NCI-H1436 treated with DMSO at 0.1 percent for 48 hours (cell line): Measurements from ENCODE around the gene DYNC1I1.

Experiments
- DNase-seq: peaks from one replicate; lab custom pipeline; 2025; lab: John Stamatoyannopoulos, UW

Gene DYNC1I1

GRCh38 chr7:96085953-96086352, 313.6 kb downstream of the DYNC1I1 start:
- DNase-seq = no peak

DNA sequence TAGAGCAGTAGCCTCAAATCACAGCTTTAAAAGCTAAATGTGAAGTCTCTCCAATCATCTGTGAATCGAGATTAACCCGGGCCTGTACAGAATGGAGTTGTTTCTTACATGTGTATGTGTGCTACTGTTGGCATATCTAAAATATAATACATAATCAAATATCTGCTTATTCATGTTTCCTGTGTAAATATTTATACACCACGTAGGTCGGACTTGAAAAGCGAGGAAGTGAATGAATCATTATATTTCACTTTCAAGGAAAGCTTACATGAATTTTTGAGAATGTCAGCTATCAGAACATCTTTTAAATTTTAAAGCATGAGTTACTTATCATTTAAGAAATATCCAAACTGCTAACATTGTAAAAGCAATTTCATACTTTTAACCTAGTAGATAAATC, 316.2 kb downstream of the DYNC1I1 start:
- no peak for DNase-seq

- DNase-seq = no peak
Observed at GRCh38 chr7:96089511-96089910, 317.2 kb downstream of the DYNC1I1 start.

DNA sequence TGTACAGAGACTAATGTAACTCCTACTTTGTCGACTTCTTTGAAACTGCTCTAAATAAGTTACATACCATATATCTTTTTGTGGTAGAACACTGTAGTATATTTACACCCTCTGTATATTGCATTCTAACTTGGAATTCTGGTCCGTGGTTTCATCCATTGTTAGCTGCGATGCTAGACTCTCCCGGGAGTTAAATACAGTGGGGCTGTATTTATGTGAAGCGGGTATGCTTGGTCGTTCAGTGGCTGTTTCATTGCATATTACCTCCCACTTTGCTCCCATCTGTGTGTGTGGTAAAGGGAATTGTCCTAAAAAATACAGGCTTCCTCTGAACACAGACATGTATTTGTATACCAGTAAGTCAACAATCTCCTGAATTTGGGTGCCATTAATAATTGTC, 318.4 kb downstream of the DYNC1I1 start:
- no peak for DNase-seq

DNA sequence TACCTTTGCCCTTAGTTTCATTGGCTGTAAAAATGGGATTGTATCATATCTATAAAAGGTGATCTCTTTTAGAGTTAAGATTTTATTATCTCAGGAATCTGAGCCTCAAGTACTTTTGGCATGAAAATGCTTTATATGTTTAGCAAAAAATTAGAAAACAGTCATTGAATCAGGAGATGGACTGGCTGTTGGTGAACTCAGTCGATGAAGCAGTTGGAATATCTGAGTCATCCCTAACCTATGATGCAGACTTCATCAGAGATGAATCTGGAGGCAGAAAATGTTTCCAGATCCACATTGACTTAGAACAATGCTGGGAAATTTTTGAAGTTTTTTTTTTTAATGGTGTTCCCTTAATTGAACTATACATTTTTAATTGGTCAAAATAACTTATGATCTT, 321.1 kb downstream of the DYNC1I1 start:
- DNase-seq = no peak

GRCh38 chr7:96097835-96098234, 325.5 kb downstream of the DYNC1I1 start:
- DNase-seq = no peak

DNA sequence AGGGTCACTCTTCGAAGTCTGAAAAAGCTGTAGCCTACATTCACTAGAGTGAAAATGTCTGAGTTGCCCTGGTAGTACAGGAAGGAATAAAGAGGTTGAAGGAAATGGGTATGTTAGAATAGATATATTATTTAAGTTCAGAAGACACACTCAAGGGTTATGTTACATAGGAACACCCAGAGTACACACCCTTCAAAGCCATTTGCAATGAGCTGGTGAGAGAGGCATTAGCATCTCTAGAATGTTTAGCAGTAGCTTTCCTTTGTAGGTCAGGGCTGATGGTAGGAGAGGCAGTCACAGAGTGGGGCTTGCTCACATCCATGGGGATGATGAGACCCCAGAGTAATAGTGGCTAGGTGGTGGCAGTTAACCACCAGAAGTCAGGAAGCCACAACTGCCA, 328.4 kb downstream of the DYNC1I1 start:
- DNase-seq = no peak

GRCh38 chr7:96102096-96102811, 329.9 kb downstream of the DYNC1I1 start:
- no peak for DNase-seq

DNA sequence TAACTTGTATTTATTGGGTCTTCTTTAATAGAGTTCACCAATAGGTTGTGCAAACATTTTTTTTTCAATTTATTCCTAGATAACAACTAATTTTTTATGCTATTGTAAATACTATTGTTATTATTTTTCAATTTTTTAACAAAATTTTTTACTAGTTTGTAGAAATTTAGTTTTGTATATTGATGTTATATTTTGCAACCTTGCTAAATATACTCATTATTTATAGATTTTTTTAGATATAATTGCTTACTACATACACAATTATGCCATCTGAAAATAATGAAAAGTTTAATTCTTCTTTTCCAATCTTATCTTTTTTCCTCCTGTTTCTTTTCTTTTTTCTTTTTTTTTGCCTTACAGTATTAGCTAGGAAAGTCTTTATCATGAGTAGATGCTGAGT, 332.6 kb downstream of the DYNC1I1 start:
- DNase-seq = no peak

DNA sequence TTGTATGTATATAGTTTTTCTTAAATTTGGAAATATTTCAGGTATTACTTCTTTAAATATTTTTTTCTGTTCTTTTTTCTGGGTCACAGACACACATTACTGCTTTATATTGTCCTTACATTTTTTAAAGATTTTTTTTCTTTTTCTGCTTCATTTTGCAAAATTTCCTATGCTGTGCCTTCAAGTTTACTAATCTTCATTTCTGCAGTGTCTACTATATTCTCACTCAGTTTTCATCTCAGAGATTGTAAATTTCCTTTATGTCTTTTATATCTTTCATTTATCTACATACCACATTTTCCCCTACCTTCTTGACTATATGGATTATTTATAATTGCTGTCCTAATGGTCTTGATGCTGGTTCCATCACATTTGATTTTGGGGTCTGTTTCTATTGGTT, 339.1 kb downstream of the DYNC1I1 start:
- DNase-seq = no peak

DNA sequence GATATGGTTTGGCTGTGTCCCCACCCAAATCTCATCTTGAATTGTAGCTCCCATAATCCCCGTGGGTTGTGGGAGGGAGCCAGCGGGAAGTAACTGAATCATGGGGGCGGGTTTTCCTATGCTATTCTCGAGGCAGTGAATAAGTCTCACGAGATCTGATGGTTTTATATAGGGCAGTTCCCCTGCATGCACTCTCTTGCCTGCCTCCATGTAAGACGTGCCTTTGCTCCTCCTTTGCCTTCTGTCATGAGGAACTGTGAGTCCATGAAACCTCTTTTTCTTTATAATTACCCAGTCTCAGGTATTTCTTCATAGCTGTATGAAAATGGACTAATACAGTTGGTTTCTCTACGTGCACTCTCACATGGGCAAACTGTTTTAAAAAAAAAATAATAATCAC, 341.8 kb downstream of the DYNC1I1 start:
- DNase-seq = no peak

DNA sequence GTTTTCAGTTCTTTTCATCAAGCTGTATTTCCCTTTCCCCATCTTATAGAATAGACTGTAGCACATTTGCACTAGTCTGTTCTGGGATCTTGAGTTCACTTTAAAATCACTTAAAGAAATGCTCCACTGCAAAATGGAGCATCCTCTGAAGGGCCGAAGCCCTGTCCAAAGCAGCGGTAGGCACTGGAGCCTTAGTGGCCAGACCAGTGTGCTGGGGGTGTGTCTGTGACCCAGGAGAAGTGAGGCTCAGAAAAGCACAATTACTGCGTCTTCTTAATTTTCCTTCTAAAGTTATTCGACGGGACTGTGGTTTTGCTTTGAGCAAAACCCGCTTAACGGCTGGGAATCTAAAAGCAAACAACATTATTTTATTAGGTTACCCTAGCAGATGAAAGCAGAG, 343.8 kb downstream of the DYNC1I1 start:
- no peak for DNase-seq

GRCh38 chr7:96118449-96119001, 346.2 kb downstream of the DYNC1I1 start:
- no peak for DNase-seq

DNA sequence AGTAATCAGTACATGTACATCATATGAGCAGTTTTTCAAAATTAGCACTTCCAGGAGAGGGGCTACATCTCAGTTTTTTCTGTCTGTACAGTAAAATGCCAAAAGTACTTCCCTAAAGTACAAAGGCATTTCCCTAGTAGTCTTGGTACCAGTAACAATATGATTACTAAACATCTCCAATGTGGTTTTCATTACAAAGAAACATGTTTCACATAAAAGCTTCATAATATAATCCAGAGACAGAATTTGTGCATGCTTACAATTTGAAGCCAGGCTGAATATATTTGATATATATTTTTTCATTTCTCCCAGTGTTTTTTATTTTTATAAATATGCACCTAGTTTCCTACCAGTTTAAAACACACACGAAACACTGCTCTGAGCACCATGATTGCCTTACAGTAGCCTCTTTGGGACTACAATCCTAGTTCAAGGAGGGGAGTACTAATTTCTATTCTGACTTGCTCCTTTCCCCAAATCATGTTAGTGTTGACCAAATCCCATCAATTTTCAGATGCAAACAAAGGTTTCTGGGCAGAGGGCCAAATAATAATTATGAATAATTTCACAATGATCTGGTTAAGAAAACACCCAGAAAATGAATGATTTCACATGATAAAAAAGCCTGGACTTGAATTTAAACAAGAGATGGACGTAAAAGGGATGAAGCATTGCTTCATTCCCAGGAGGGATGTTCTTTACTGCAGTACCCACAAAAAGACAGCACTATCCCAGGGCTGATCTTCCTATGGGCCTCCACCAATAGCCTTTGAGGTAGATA, 348.3 kb downstream of the DYNC1I1 start:
- DNase-seq = no peak

DNA sequence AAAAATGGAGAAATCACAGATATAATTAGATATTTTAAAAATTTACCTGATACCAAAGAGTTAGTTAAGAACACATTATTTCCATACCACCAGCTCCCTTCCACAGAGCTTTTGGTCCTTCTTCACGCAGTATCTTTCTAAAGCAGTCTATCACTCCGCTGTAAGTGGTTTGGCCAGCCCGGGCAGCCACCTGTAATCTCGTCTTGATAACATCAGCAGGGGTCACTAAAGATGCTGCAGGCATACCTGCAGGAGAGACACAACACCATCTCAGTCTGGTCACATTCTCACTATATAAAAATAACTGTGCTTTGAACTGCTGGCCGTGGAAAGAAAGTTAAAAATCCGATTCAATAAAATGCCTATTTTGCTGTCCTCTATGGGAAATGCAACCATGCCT, 349.4 kb downstream of the DYNC1I1 start:
- no peak for DNase-seq

GRCh38 chr7:96122746-96123145, 350.4 kb downstream of the DYNC1I1 start:
- DNase-seq = no peak

DNA sequence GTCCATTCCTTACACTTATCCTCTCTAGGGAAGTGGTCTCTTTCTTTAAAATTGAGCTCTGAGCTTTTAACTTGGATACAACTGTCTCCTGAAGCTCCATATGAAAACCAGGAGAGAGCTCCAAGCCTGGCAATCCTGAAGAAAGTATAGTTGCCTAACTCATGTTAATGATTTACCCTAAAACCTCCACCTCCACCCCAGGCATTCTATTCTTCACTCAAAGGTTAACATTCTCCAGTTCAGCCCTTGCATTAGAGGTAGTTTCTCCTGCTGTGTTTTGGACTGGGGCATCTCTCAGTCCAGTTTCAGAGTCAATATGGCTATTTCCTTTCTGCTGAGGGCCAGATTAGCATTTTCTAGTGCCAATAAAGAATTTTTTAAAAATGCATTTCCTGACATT, 354.0 kb downstream of the DYNC1I1 start:
- DNase-seq = no peak

- no peak for DNase-seq
Observed at GRCh38 chr7:96127746-96128145, 355.4 kb downstream of the DYNC1I1 start.

DNA sequence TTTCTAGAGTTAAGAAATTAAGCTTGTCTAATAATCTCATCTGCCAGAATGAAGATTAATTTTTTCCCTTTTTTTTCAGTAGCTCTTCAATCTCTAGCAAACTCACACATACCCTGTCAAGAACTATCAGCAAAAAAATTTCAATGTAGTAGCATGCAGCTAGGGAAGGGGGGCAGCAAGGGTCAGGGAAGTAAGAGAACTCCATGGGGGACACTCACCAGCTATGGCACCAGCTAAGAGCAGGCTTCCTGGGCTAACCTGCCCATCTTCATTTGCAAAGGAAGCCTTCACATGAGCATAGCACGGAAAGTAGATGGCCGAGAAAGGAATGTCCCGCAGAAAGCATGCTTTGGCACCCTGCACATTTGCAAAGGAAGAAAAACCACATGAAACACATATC, 359.2 kb downstream of the DYNC1I1 start:
- DNase-seq = no peak

- DNase-seq = no peak
Observed at GRCh38 chr7:96135241-96135640, 362.9 kb downstream of the DYNC1I1 start.

GRCh38 chr7:96136600-96137239, 364.4 kb downstream of the DYNC1I1 start:
- no peak for DNase-seq

- no peak for DNase-seq
Observed at GRCh38 chr7:96143495-96144259, 371.3 kb downstream of the DYNC1I1 start.
